Measurements from ENCODE around the gene COL23A1.
A peak's percentile ranks its signal among the peaks of the same experiment; 100 is the strongest.
"Not testable (repeated sequence)": the region's sequence is repeated elsewhere in the genome, so short reads cannot be mapped to it uniquely, and the experiment has no call there.

Gene COL23A1

GRCh38 chr5:178249191-178249989 lies 340.8 kb downstream of the COL23A1 start:
- DNase-seq: no peak

GRCh38 chr5:178248750-178249149 lies 341.4 kb downstream of the COL23A1 start:
- DNase-seq: no peak

GRCh38 chr5:178247481-178248456 lies 342.4 kb downstream of the COL23A1 start:
- no peak for DNase-seq

GRCh38 chr5:178246624-178247279 lies 343.4 kb downstream of the COL23A1 start:
- DNase-seq: no peak

GRCh38 chr5:178245389-178245788 lies 344.8 kb downstream of the COL23A1 start:
- DNase-seq: no peak

GRCh38 chr5:178244576-178244975 lies 345.6 kb downstream of the COL23A1 start:
- no peak for DNase-seq

- no peak for DNase-seq
Measured at GRCh38 chr5:178242416-178242815, 347.8 kb downstream of the COL23A1 start.

- DNase-seq: no peak
Measured at GRCh38 chr5:178241688-178242231, 348.4 kb downstream of the COL23A1 start.

GRCh38 chr5:178241231-178241663 lies 348.9 kb downstream of the COL23A1 start:
- DNase-seq: no peak

- no peak for DNase-seq
Measured at GRCh38 chr5:178240766-178241165, 349.4 kb downstream of the COL23A1 start.

- no peak for DNase-seq
Measured at GRCh38 chr5:178240341-178240741, 349.9 kb downstream of the COL23A1 start.

GRCh38 chr5:178239626-178240301 lies 350.4 kb downstream of the COL23A1 start:
- DNase-seq: not testable (repeated sequence)

GRCh38 chr5:178238711-178239592 lies 351.2 kb downstream of the COL23A1 start:
- no peak for DNase-seq

GRCh38 chr5:178238313-178238635 lies 351.9 kb downstream of the COL23A1 start:
- no peak for DNase-seq

- DNase-seq: no peak
Measured at GRCh38 chr5:178237431-178238312, 352.5 kb downstream of the COL23A1 start.

- no peak for DNase-seq
Measured at GRCh38 chr5:178236679-178237078, 353.5 kb downstream of the COL23A1 start.

GRCh38 chr5:178236126-178236525 lies 354.1 kb downstream of the COL23A1 start:
- no peak for DNase-seq

- DNase-seq: no peak
Measured at GRCh38 chr5:178235588-178235974, 354.6 kb downstream of the COL23A1 start.

- peak; percentile 30 to 35 for DNase-seq
Measured at GRCh38 chr5:178234750-178235587, 355.2 kb downstream of the COL23A1 start.
